GM18526 (cell line): Measurements from ENCODE around the gene ARFGEF3.

Experiments used
- POLR2A ChIP-seq: IDR thresholded peaks from 3 replicates; pipeline ENCODE4 v1.6.1; 2011; ENCODE audit not compliant: insufficient read length; ENCODE audit errors: extremely low read depth

Gene ARFGEF3

DNA sequence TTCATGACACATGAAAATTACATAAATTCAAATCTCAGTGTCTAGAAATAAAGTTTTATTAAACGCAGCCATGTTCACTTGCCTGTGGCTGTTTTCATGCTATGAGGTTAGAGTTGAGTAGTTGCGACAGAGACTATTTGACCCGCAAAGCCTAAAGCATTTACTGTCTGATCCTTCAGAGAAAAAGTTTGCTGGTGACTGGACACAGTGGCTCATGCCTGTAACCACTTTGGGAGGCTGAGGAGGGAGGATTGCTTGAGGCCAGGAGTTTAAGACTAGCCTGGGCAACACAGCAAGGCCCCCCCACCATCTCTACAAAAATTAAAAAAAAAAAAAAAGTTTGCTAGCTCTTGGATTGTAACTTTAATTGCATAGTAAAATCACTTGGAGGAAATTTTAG is 225.2 kb downstream of the ARFGEF3 start:
- TF ChIP-seq POLR2A = no peak

DNA sequence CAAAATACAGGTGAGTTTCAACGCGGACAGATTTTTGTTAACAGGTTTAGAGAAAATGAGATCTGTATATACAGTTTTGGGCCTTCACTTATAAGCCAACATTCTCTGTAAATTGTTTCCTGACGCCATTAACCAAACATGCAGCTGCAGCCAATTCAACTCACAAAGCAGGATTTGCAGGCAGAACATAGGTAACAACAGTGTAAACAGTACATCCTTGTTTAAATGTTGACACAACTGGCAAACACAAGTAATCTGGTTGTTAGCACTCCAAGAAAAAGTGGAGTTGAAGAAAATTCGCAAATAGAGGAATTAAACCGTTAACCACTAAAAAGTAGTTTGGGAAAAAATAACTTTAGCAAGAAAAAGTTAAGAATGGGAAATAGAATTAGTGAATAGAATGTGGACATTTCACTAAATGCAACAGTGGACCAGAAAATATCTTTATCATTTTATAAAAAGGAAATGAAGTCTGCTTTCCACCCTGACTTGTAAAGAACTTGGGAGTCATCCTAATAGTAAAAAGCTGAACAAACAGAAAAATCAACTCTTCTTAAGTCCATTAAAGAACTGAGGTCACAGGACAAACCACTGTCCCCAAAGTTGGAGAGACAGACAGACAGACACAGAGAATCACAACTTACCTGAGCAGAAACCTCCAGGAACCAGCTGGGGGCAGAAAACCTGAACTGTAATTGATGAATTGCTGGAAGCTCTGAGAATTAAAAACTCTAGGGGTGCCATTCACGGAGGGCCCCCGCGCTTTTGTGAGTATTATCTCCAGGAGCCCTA is 226.0 kb downstream of the ARFGEF3 start:
- no peak for TF ChIP-seq POLR2A

- no peak for TF ChIP-seq POLR2A
Measured at GRCh38 chr6:138389551-138389950, 227.8 kb downstream of the ARFGEF3 start.
